Fibroblast of skin of left biceps (primary cell): ENCODE results near the gene DOCK9.

Source experiments
- DNase-seq, 2 experiments: peaks; one replicate each; pipeline ENCODE4 v3.0.0-alpha.2; 2013; ENCODE audit warnings: low read depth in 2 of 2

DOCK9 gene

DNA sequence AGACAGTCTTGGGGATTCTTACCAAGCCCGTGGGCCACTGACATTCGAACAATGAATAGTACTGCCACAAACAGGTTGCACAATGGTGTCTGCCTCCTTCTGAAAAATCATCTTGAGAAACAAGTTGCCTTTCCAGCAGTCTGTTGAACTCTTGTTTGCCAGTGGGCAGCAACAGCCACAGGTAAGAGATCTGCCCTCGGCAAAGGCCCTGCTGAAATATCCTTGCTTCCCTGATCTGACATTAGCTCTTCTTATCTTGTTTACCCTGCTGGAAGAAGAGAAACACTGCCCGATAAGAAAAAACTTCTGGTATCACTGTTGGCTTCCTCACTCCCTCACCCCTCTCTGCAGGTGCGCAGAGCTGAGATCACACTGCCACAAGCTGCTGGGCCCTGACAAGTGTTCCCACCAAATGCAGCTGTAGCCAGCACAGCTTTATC lies 2.0 kb downstream of the DOCK9 start:
- no peak for DNase-seq

DNA sequence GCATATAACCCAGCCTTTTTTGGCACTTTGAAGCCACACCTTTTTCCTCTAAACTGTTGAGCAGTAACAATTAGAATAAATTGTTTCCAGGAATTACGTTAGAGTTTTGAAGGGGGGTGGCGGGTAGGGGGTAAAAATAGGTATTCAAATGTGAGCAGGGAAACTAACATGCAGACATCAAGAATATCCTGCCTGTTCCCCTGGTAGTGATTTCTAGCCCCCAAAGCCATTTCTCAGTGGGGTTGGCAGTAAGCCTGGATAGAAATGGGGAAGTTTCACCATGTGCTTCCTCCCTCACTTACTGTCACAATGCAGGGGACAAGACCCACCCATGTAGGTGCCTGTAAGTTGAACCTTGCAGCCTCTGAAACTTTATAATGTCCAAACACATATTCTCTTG lies 3.8 kb downstream of the DOCK9 start:
- DNase-seq = no peak

GRCh38 chr13:98972627-98973026 lies 5.2 kb downstream of the DOCK9 start:
- peak; percentile 24 to 39 for DNase-seq

DNA sequence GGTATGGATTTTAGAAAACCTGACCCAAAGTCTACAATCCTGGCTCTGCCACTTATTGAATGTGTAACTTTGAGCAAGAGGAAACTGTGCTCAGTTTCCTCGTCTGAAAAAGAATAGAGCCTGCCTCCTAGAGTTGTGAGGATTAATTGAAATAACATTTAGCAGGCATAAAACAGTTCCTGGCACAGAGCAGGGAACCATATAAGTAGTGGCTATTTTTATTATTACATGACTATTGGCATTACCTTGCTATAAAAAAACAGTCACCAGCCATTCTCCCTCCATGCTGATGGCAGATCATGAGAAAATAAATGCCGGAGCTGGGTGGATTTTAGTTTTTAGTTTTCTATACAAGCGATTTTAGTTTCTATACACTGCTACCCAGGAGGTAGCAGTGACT lies 5.8 kb downstream of the DOCK9 start:
- no peak for DNase-seq

- no peak for DNase-seq
Measured at GRCh38 chr13:98970330-98970729, 7.5 kb downstream of the DOCK9 start.

DNA sequence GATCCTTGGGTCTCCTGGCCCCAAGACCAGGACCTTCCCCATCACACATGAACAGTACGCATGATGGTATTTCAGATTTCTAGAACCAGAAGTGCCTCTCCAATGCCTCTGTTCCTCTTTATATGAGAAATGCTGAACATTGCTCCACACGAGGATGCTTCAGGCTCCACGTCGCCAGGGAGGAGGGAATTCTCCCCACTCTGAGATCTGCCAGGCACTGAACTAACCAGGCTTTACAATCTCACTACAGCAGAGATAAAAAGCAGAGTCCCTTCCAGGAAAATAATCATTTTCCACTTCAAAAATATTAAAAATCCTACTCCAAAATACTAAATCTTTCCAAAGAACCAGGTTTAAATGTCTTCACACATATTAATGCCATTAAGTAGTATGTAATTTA lies 10.4 kb downstream of the DOCK9 start:
- no peak for DNase-seq

DNA sequence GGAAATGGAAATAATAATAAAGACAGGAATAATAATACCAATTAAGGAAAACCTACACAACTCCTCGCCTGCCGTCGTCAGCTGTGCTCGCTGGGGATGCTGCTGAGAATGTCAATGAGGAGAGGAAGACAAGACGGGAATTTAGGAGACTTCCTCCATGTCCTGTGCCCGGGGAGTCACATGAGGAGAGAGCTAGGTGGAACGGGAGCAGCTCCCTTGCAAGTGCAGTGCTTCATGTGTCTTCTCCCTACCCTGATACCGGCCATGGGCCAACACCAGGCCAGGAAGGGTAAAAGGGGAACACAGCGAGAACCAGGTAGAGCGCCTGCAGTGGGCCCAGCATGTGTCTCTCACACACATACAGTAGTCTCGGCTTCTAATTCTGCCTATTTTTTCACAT lies 11.8 kb downstream of the DOCK9 start:
- no peak for DNase-seq

DNA sequence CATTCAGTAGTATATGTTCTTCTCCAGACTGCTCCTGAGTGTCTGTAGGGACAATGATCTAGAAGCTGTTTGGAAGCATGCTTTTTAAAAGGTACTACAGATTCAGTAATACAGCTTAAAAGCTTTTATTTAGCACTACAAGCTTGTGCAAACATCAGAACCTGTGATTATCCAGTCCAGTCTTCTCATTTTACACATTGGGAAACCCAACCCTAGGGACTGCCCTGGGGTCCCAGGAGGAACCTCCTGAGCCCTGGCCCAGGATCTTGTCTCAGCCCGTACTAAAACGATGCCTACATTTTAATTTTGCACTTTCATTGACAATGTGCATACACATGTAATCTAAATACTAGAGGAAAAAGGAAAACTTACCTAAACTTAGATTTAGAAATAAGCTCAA lies 12.5 kb downstream of the DOCK9 start:
- no peak for DNase-seq

DNA sequence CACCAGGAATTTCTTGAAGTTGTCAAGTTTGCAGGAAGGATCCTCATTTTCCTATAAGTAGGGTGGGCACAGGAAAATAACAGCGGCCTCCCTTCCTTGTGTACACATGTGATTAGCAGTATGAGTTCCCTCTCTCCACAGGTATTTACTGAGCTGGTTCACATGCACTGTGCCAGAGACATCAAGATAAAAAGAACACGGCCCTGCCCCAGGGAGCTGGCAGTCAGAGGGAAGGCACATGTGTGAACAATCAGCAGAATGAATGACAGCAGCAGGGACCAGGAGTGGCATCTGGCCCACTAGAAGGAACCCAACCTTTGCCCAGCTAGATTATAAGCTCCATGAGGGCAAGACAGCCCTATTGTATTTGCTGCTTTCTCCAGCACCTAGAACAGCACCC lies 13.9 kb downstream of the DOCK9 start:
- DNase-seq = no peak

DNA sequence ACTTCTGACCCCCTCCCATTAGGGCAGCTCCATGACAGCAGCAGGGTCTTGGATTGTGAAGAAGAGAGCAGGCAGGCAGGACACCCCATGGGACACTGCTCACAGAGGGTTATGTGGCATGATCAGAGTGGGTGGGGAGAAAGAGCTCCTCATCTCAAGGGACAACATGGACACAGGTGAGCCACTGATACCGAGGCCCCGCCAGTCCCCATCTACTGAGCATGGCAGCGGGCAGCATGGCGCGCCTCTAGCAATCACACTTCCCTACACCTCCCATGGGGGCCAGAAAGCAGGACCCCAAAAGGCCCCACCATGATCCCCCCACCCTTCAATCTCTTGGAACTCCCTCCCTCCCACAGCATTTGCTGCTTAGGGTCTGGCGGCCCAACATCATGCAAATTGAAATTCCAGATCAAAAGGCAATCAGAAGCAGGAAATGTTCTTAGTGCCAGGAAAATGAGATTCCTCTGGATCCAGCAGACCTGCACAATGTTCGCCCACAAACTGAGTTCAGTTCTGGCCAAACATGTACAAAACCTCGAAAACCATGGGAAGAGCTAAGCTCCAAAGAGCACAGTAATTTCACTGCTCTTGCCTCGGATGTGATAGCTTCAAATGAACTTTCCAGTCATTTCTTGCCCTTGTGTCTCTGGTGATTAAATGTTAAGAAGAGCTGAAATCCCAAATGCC lies 14.8 kb downstream of the DOCK9 start:
- no peak for DNase-seq

GRCh38 chr13:98961503-98962105 lies 16.3 kb downstream of the DOCK9 start:
- DNase-seq = no peak

- no peak for DNase-seq
Measured at GRCh38 chr13:98960606-98961502, 17.0 kb downstream of the DOCK9 start.

- DNase-seq = no peak
Measured at GRCh38 chr13:98959786-98960605, 17.9 kb downstream of the DOCK9 start.

GRCh38 chr13:98959291-98959690 lies 18.6 kb downstream of the DOCK9 start:
- no peak for DNase-seq

- DNase-seq = no peak
Measured at GRCh38 chr13:98958443-98958794, 19.4 kb downstream of the DOCK9 start.

DNA sequence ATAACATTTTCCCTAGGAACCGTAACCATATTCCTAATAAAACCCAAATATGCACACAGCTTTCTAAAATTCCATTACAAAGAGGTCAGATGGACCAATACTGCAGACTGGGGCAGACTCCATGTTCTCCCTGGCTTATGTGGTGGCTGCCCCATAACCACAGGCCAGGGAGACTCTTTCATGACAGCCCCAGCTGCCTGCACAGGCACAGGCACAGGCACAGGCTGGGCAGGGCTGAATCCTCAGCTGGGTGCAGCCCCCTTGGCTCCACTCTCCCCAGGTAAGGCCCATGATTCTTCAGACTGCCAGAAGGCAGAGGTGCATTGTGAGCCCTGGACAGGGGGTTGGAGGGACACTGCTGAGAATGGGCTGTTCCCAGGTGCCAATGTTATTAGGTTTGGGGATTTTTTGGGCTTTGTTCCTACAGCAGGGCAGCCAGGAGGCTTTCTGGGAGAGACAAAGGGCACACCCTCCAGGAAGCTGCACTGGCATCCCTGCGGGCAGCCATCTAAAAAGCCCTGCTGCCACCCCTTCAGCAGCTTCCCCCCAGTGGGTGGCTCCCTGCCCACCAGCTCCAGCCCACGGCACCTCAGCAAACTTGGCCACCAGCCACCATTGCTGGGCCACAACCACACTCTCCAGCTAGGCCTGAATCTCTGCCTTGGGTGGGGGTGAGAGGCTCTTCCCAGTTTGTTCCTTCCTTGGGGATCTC lies 20.0 kb downstream of the DOCK9 start:
- DNase-seq = no peak

DNA sequence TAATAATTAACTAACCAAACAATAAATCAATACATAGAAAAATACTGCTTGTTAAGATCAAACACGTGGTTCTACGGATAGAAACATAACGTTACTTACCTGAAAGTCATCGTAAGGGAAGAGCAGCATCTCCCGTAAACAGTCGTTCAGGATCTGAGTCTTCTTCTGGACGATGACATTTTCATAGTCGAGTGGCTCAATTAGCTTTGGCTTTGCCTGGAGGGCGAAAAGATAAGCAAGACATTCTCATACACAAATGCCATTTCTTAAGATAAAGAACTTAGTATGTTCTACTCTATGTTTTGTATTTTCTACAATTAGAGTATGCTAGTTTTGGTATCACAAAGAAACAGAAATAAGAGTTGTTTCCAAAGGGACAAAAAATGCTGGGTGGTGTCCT lies 22.5 kb downstream of the DOCK9 start:
- no peak for DNase-seq

GRCh38 chr13:98954313-98954712 lies 23.6 kb downstream of the DOCK9 start:
- DNase-seq = no peak

- no peak for DNase-seq
Measured at GRCh38 chr13:98951266-98951665, 26.6 kb downstream of the DOCK9 start.

- no peak for DNase-seq
Measured at GRCh38 chr13:98950705-98951104, 27.2 kb downstream of the DOCK9 start.

DNA sequence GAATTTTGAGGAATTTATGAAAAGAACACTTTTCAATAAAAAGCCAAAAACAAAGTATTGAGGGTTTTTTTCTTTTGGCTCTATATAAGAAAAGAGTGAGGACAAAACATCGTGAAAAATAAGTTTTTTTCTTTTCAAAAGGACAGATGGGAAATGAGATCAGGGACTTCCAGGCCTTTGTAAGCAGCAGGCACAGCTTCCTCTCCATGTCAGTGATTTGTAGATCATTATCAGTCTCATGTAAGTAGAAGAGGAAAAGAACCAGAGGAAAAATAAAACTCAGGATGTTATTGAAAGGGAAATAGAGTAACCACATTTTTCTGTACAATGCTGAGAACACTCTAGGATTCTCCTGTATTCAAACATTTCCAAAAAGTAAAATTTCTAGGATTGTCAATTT lies 29.9 kb downstream of the DOCK9 start:
- DNase-seq = no peak
